Fibroblast of lung (primary cell): ENCODE results near the gene CDK1. TPM values are rescaled to one million over a fixed set of nuclear protein-coding genes. Genes with fewer than 3 reads are reported as not detected.

ENCODE experiments used
- DNase-seq, 2 donors: peaks; one replicate each; pipeline versions ENCODE4 v3.0.0 to v3.0.0-alpha.2; 2010; ENCODE audit warnings: low read depth in 2 of 2
- H2AFZ ChIP-seq: 2 replicates; pipeline ENCODE4 v1.5.1; 2012; ENCODE audit warnings: low read length, control low read depth, inconsistent platforms
- H3K27ac ChIP-seq: 2 replicates; pipeline ENCODE4 v1.5.1; 2011; ENCODE audit warnings: low read length, control low read depth; ENCODE audit not compliant: insufficient read depth
- H3K27me3 ChIP-seq: 2 replicates; pipeline ENCODE4 v1.5.1; 2011; ENCODE audit warnings: mild to moderate bottlenecking, low read length; ENCODE audit not compliant: control insufficient read depth, insufficient read depth
- H3K36me3 ChIP-seq: 2 replicates; pipeline ENCODE4 v1.5.1; 2011; ENCODE audit warnings: low read length; ENCODE audit not compliant: control insufficient read depth, insufficient read depth
- H3K4me1 ChIP-seq: 2 replicates; pipeline ENCODE4 v1.5.1; 2011; ENCODE audit warnings: low read length; ENCODE audit not compliant: control insufficient read depth, insufficient read depth; ENCODE audit errors: extremely low read depth
- H3K4me2 ChIP-seq: 2 replicates; pipeline ENCODE4 v1.5.1; 2011; ENCODE audit warnings: low read length, control low read depth; ENCODE audit not compliant: insufficient read depth; ENCODE audit errors: extremely low read depth
- H3K4me3 ChIP-seq, 4 experiments: fragments of 200-600 bp in 1 of 4; sonication (generic) in 1 of 4; replicated peaks in 1 of 4; 2 replicates each; pipeline ENCODE4 v1.5.1; 2011 to 2016; ENCODE audit warnings: low read length in 4 of 4, low read depth in 3 of 4, mild to moderate bottlenecking in 3 of 4, control low read depth in 2 of 4, inconsistent platforms in 1 of 4, mixed read lengths in 1 of 4; ENCODE audit not compliant: insufficient read depth in 1 of 4; ENCODE audit errors: control extremely low read depth in 1 of 4
- H3K79me2 ChIP-seq: 2 replicates; pipeline ENCODE4 v1.5.1; 2012; ENCODE audit warnings: mild to moderate bottlenecking, low read length, inconsistent platforms; ENCODE audit not compliant: control insufficient read depth, insufficient read depth
- H3K9ac ChIP-seq: 2 replicates; pipeline ENCODE4 v1.5.1; 2011; ENCODE audit warnings: mild to moderate bottlenecking, low read length, control low read depth; ENCODE audit not compliant: insufficient read depth
- H3K9me3 ChIP-seq: 2 replicates; pipeline ENCODE4 v1.5.1; 2012; ENCODE audit warnings: low read depth, low read length; ENCODE audit not compliant: control insufficient read depth, insufficient read depth
- H4K20me1 ChIP-seq: 2 replicates; pipeline ENCODE4 v1.5.1; 2011; ENCODE audit warnings: low read length; ENCODE audit not compliant: control insufficient read depth, insufficient read depth; ENCODE audit errors: extremely low read depth
- EZH2 ChIP-seq: IDR thresholded peaks from 2 replicates; pipeline ENCODE4 v1.5.1; 2012; ENCODE audit warnings: low read length, control low read depth, mild to moderate bottlenecking; ENCODE audit errors: missing control alignments
- polyA plus RNA-seq, 2 donors: library from polyadenylated mRNA; depleted of rRNA in 1 of 2; stranded (reverse) in 1 of 2; unstranded in 1 of 2; fragments of >200 nt; gene quantifications; 2 replicates each; pipeline ENCODE4 v1.2.1, GENCODE V29; 2011 to 2012; ENCODE audit warnings: missing spikeins in 1 of 2
- total RNA-seq: library from RNA; depleted of rRNA; stranded (reverse); fragments of >200 nt; gene quantifications from 2 replicates; pipeline ENCODE4 v1.2.1, GENCODE V29; 2014
- TF ChIP-seq, protein P1 (sequence below), 2 donors: IDR thresholded peaks in 1 of 2; conservative IDR thresholded peaks in 1 of 2; 1 replicate in 1 of 2; 2 replicates in 1 of 2; pipeline ENCODE4 v1.5.1; 2011 to 2012; ENCODE audit warnings: low read length in 2 of 2, control low read depth in 1 of 2, inconsistent platforms in 1 of 2, low read depth in 1 of 2, mild to moderate bottlenecking in 1 of 2

Gene CDK1
- total and polyA plus RNA-seq, 2 donors (not counting 1 experiment from before 2014, with no cell fraction given): 13.9 to 14.8 TPM

DNA sequence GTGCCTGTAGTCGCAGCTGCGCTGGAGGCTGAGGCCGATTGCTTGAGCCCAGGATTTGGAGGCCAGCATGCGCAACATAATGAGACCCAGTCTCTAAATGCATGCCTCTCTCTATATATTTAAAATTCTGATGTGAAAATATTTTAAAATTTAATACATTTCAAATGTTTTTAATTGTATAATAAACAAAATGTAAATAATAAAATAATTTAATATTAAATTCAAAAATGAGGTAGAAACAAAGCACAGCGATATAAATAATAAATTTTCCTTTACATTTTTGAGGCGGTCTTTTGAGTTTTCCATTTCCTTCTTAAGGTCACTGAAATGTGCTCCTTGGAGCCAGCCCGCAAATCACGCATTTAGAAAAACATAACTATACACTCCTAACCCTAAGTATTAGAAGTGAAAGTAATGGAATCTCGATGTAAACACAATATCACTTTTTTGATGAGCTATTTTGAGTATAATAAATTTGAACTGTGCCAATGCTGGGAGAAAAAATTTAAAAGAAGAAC, 523 bp upstream of the CDK1 start:
- Histone ChIP-seq H3K4me1 (peaks cover 6% of the 10 kb centered on the region), H3K9ac (peak overlapping the region; percentile 32), H3K9me3 (no peaks in the 10 kb centered on the region), H3K4me3 (peak overlapping the region; percentile 29 to 72 (median 54)), H3K79me2 (peaks cover 44% of the 10 kb centered on the region), H3K27me3 (no peaks in the 10 kb centered on the region), H3K36me3 (no peaks in the 10 kb centered on the region), H2AFZ (peak overlapping the region; percentile 80), H3K27ac (peak overlapping the region; percentile 43), H4K20me1 (no peaks in the 10 kb centered on the region), H3K4me2 (peak overlapping the region; percentile 80)
- TF ChIP-seq, protein P1, sequence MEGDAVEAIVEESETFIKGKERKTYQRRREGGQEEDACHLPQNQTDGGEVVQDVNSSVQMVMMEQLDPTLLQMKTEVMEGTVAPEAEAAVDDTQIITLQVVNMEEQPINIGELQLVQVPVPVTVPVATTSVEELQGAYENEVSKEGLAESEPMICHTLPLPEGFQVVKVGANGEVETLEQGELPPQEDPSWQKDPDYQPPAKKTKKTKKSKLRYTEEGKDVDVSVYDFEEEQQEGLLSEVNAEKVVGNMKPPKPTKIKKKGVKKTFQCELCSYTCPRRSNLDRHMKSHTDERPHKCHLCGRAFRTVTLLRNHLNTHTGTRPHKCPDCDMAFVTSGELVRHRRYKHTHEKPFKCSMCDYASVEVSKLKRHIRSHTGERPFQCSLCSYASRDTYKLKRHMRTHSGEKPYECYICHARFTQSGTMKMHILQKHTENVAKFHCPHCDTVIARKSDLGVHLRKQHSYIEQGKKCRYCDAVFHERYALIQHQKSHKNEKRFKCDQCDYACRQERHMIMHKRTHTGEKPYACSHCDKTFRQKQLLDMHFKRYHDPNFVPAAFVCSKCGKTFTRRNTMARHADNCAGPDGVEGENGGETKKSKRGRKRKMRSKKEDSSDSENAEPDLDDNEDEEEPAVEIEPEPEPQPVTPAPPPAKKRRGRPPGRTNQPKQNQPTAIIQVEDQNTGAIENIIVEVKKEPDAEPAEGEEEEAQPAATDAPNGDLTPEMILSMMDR (conservative IDR thresholded peaks at IDR 0.05 in 1 of 2, IDR thresholded peaks at IDR 0.05 in 1 of 2; ENCODE audit: low read depth in 1 of 2, low read length in 2 of 2): no peak
- no peak for TF ChIP-seq EZH2
- DNase-seq: no peak

DNA sequence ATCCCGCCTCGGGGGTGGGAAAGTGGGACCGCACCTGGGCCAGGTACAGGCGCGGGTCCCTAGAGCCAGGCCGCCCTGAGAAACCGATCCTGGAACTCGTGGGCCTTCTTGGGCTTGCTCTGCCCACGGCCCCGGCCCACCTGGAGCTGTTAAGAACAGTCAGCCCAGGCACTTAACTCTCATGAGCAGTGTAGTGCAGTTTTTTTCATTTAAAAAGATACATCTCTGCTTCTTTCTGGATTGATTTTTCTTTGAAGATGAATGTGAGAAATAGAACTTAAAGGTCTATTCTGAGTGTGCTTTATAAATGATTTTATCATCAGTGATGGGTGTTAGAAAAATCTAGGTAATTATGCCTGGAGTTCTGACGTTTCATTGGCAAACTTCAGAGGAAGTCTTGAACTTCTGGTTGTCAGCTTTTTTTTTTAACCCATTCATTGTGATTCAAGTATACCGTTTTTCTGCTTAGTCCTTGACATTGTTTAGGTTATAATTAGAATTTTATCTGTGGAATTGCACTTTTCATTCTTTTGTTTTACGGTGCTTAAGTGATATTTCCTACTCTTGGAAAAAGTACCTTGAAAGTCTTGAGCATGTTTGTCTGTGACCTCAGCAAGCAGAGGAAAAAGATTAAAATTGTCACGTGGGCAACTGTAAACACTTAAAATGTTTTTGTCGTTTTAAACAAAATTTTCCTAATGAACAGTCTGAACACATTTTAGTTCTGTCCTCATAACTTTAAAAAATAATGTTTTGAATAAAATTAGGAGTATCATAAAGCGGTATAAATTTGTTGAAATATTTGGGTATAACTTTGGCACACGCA, 906 bp downstream of the CDK1 start:
- H3K79me2 ChIP-seq: peaks cover 58% of the 10 kb centered on the region
- peak overlapping the region; percentile 69 for H3K9ac ChIP-seq
- H3K4me2 ChIP-seq: peak overlapping the region; percentile 88
- no peaks in the 10 kb centered on the region for H4K20me1 ChIP-seq
- TF ChIP-seq, protein P1 (conservative IDR thresholded peaks at IDR 0.05 in 1 of 2, IDR thresholded peaks at IDR 0.05 in 1 of 2; ENCODE audit: low read depth in 1 of 2, low read length in 2 of 2): no peak
- TF ChIP-seq EZH2: no peak
- peaks cover 9% of the 10 kb centered on the region for H3K4me1 ChIP-seq
- H3K27ac ChIP-seq: peak overlapping the region; percentile 77
- H3K4me3 ChIP-seq: peak overlapping the region; percentile 70 to 87 (median 75)
- peak in 1 of 2 donors; percentile 20 for DNase-seq
- H2AFZ ChIP-seq: peak overlapping the region; percentile 36
- H3K9me3 ChIP-seq: no peaks in the 10 kb centered on the region
- H3K27me3 ChIP-seq: no peaks in the 10 kb centered on the region
- no peaks in the 10 kb centered on the region for H3K36me3 ChIP-seq

DNA sequence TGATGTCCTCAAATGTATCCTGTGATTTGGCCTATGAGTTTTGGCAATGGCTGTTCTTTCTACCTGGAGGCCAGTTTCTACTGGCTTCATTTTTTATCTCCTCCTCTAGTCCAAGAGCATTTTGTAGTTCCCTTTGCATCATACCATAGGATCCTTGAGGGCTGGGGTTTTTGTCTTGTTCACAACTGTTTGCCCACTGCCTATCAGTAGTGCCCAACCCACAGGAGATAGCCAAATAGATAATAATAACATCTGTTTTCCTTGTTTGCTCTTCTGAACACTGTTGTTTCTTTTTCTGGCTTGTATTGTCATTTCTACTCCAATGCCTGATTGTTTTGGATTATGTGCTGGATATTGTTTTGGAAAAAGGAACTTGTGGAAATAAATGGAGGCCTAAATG, 3.4 kb downstream of the CDK1 start:
- H3K4me3 ChIP-seq: peak overlapping the region in 1 of 4 experiments; percentile 24
- H3K36me3 ChIP-seq: no peaks in the 10 kb centered on the region
- H3K27me3 ChIP-seq: no peaks in the 10 kb centered on the region
- H3K9ac ChIP-seq: no peak overlapping the region
- DNase-seq: peak in 1 of 2 donors; percentile 36
- H3K4me2 ChIP-seq: peak overlapping the region; percentile 62
- TF ChIP-seq EZH2: no peak
- no peak overlapping the region for H3K27ac ChIP-seq
- H3K79me2 ChIP-seq: peaks cover 82% of the 10 kb centered on the region
- no peaks in the 10 kb centered on the region for H3K9me3 ChIP-seq
- no peaks in the 10 kb centered on the region for H4K20me1 ChIP-seq
- peaks cover 9% of the 10 kb centered on the region for H3K4me1 ChIP-seq
- H2AFZ ChIP-seq: peak overlapping the region; percentile 80
